Mesenteric fat pad (tissue), 1 donor: ENCODE data around the gene ABTB1. TPM values are rescaled to one million over a fixed set of nuclear protein-coding genes. Genes with fewer than 3 reads are reported as not detected.
"Not testable (repeated sequence)": the region's sequence is repeated elsewhere in the genome, so short reads cannot be mapped to it uniquely, and the experiment has no call there.

Source experiments
- DNase-seq: peaks from one replicate; pipeline ENCODE4 v3.0.0-alpha.2; 2020; ENCODE audit warnings: low spot score
- total RNA-seq: library from RNA; stranded (reverse); fragmentation: NEBNext Ultra II Directional; extraction: Animal tissue kit (Norgen Biotek cat#: 25700); gene quantifications from one replicate; pipeline ENCODE4 v1.2.1, GENCODE V29; 2021
- donor health status: DM: yes; HTN: yes; CAD: no.

ABTB1 gene
- total RNA-seq, 1 donor from 2014 or later, result 34.8 TPM

- no peak for DNase-seq
These were observed 26.9 kb downstream of the ABTB1 start for GRCh38 chr3:127699416-127700300.

GRCh38 chr3:127700406-127700805 lies 27.7 kb downstream of the ABTB1 start:
- DNase-seq, result no peak

DNA sequence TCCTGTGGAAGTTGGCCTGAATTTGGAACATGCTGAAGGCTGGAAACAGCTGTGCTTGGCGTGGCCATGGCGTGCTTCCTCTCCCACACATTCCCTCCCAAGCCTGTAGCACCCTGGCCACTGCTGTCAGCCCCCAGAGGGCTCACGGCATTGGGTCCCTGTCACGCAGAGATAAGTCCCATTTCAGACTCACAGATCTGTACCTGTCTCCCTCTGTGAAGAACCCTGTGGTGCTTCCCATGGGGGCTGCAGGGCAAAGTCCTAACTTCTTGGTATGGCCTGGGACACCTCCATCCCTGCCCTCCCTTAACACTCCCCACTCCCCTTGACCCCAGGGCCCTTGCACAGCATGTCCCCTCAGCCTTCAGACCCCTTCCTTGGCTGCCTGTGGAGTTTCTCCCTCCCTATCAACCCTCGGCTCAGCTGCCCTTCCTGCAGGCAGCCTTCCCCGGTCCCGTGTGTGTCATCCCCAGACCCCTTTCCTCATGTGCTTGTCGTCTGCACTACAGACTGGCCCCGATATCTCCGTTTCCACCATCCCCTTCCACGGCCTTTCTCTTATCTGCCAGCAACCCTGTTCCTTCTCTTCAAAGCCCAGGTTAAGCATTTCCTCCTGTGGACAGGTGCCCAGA lies 28.6 kb downstream of the ABTB1 start:
- DNase-seq, result no peak

- DNase-seq, result peak; percentile 83
These were observed 29.4 kb downstream of the ABTB1 start for GRCh38 chr3:127702151-127702578.

- not testable (repeated sequence) for DNase-seq
These were observed 32.1 kb downstream of the ABTB1 start for GRCh38 chr3:127704840-127705239.

GRCh38 chr3:127706312-127706711 lies 33.6 kb downstream of the ABTB1 start:
- peak; percentile 81 for DNase-seq

DNA sequence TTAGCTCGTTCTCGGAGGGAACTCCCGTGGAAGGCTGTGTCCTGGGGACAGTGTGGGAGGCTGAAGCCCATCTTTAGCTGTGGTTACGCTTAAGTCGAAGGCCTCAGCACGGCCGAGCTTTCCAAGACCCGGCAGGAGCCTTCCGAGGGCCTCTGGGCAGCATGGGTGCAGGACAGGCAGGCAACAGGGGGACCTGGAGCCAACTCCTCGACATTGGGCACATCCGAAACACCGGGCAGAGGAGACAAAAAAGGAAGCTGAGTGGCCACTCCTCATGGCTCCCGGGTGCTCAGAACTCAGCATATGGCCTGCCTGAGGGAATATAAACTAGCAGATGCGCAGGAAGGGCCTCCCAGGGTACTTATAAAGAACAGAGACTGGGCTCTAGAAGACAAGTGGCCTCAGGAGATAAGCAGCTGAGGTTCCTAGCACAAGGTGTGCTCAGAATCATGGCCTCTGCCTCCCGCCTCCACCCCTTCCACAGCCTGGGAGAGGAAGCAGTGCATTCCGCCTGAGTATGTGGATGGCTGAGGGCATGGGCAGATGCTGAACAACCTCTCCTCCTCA lies 34.1 kb downstream of the ABTB1 start:
- DNase-seq, result peak; percentile 69

GRCh38 chr3:127707851-127708411 lies 35.2 kb downstream of the ABTB1 start:
- peak; percentile 69 for DNase-seq

DNA sequence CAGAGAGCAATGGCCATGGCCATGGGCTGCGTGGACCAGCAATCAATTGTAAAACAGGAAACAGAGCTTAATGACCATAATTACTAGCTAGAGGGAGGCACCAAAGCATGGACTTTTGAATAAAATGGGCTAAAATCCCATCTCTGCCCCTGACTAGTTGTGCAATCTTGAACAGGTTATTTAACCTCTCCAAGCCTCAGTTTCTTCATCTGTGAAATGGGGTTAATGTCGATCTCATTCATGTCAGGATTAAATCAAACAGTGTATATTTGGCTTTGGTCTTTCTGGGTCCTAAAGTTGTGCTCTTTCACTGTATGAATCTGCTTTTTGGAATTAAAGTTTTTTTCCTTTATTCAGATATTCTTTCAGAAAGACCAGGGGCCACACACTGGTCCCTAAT lies 36.1 kb downstream of the ABTB1 start:
- DNase-seq, result no peak

DNA sequence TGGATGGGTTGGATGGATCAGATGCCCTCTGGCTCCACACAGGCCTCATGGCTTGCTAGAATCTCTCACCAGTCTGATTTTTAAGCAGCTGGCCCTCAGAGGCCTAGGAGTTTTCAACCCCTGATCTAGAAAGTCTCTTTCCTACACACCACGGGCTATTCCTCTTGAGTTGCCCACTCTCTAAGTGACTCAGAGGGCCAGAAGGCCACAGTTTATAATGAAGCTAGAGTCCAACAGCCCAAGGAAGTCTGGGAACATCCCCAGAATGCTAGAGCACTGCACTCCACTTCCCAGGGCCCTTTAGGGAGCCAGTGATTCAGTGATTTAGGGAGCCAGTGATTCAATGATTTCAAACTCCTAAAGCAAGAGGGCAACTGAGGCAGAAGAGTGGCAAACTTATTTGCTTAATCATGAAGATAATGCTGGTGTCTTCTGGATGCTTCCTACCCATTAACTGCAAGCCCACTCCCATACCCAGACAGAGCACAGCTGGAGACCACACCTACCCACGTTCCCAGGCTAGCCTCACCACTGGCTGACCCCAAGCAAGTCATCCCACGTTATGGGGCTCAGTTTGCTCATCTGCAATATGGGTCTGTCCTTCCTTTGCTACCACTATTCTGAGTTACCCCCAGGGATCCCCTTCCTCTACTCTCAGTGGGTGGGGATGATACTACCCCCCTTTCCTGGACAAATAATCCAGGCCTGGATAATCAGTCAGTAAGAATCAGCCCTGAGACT lies 36.7 kb downstream of the ABTB1 start:
- peak; percentile 33 for DNase-seq

DNA sequence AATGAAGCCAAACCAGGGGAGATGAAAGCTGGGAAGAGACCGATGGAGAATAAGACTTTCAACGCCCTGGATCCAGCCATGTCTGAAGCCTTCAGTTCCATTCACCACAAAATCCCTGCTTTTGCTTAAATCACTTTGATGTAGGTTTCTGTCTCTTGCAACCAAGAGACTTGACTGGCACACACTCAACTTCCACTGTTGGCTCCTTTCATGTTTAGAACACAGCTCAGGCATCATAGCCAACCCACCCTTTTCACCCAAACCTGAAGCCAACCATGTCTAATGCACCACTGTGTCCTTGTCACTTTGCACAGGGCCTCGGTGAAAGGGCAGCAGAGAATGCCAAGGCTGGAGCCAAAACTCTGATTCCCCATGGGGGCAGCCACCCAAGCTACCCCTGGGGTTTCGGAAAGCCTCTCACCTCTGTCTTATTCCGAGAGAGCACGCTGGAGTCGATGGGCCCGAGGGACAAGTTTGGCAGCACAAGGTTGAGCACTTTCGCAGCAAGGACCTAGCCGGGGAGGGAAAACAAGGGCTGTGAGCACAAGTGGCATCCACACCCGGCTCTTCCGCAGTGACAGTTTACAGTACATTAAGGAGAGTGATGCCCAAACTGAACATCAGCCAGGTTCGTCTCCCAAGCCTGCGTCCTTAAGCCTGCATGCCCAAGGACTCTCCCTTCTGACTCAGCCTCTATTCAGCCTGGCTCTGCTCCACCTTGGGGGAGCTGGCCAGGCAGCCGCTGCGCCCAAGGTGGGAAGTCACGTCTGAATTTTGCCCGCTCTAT lies 37.6 kb downstream of the ABTB1 start:
- peak; percentile 84 for DNase-seq

DNA sequence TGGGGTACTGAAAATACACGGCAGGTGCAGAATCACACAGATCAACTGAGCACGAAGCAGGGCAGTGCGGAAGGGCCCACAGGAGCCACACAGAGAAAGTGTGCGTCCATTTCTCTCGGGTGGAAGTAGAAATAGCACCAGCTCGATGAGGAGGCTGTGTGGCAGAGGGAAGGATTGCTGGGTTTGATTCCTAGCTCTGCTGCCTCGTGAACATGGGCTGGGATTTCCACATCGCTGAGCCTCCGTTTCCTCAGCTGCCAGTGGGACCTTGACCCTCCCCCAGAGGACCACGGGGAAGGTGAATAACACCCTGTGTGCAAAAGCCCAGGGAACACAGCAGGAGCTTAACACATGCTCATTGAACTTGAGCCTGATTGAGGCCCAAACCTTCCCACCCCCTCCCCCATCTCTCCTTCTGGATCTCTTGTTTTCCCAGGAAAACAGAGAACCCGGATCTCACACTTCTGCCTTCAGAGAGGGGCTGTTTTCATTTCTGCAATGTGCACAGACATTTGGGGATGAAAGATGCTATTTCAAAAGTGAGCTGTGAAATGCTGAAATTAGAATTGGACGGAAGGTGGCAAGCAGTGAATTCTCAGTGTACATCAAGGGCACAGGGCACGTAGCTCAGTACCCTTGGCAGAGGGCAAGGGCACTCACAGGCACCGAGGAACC lies 38.4 kb downstream of the ABTB1 start:
- peak; percentile 62 for DNase-seq

DNA sequence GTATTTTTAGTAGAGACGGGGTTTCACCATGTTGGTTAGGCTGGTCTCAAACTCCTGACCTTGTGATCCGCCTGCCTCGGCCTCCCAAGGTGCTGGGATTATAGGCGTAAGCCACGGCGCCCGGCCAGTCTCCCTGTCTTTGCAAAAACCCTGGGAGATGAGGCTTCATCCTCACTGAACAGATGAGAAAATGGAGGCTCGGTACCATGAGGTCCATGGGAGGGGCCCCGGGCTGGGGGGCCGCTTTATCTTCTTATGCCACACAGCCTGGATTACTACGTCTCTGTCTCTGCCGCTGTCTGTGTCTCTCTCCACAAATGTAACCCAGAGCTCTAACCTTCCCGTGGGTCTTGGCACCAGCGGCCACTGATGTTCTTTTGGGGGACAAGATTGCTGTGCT lies 39.1 kb downstream of the ABTB1 start:
- peak; percentile 49 for DNase-seq

DNA sequence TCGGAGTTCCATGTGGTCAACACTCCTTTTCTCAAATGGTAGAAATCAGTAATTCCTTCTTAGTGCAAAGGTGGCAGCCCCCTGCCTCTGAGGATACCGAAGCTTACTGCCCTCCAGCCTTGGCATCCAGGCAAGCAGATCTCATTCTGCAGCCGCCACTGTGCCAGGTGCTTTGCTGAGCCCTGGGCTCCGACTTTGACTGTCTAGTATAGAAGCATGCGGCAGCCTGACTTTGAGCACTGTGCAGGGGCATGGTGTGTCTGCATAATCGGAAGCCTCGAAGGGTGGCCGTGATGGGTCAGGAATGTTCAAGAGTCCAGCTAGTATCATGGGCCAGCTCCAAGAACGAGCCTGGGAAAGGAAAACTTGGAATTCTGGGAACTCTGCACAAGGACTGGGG lies 39.7 kb downstream of the ABTB1 start:
- peak; percentile 60 for DNase-seq

GRCh38 chr3:127712881-127713771 lies 40.4 kb downstream of the ABTB1 start:
- peak; percentile 60 for DNase-seq

DNA sequence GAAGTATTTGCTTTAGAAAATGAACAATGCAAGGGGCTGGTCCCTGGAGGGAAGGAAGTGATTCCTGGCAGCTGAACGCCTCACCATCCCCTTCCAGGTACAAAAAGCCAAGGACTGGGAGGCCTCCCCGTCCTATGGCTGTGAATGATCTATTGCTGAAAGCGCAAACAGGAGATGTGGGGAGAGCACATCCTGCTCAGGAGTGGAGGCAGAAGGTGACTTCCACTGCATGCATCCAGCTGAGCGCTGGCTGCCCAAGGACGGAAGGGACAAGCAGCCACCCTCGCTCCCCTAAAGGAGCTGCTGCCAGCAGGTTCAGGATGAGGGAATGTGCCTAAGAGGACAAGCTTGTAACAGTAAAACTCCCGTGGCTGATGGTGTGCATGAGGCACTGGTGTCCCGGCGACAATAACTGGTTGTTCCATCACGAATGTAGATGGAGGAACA lies 41.4 kb downstream of the ABTB1 start:
- peak; percentile 81 for DNase-seq

GRCh38 chr3:127714866-127715265 lies 42.1 kb downstream of the ABTB1 start:
- DNase-seq, result peak; percentile 43

- DNase-seq, result peak; percentile 60
These were observed 42.8 kb downstream of the ABTB1 start for GRCh38 chr3:127715532-127715931.

DNA sequence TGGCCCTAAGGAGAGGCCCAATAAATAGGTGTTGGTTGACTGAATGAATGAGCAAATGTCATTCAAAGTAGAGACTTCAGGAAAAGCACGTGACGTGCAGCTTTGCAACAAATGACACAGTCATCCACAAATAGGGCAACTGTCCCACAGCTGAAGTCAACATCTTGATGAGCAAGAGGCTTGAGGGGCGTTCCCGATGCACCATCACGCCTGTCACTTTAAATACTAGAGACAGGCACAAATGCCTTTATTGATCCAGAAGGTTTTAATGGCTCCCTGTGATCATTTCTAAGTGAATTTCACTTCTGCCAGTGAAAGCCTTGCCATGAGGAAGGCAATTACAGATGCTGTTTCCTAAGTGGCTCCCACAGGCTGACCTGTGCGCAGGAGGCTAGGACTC lies 43.6 kb downstream of the ABTB1 start:
- no peak for DNase-seq
